OCI-LY7 (cell line): ENCODE measurements around the gene VDR. TPM values are rescaled to one million over a fixed set of nuclear protein-coding genes. Genes with fewer than 3 reads are reported as not detected.

Source experiments
- BruUV-seq: library from RNA; stranded (reverse); fragments of 400-500 nt; replicated peaks from 2 replicates; lab custom pipeline; 2021; lab: Mats Ljungman, UMichigan
- CTCF ChIA-PET: fragments of 300-600 bp; sonication (Branson Sonifier 250); formaldehyde crosslinking; loops from one replicate; lab custom pipeline; 2022; ENCODE audit warnings: antibody characterized with exemption; ENCODE audit not compliant: unreplicated experiment; lab: Charles Lee
- POLR2A ChIA-PET: fragments of 300-600 bp; sonication (Branson Sonifier 250); formaldehyde crosslinking; loops from one replicate; lab custom pipeline; 2022; ENCODE audit warnings: antibody characterized with exemption; lab: Charles Lee
- DNase-seq: peaks from one replicate; pipeline ENCODE4 v3.0.0-alpha.2; 2015; ENCODE audit warnings: low spot score
- H2AFZ ChIP-seq: fragments of 200-600 bp; sonication (generic), shearing (Covaris generic); 2 replicates; pipeline ENCODE4 v1.6.1; 2014; ENCODE audit warnings: mild to moderate bottlenecking, antibody characterized with exemption, low read length, moderate library complexity
- H3K27ac ChIP-seq: fragments of 200-600 bp; sonication (generic); 2 replicates; pipeline ENCODE4 v1.5.1; 2014; ENCODE audit warnings: mixed run types, low read depth, mild to moderate bottlenecking, moderate library complexity, low read length, inconsistent platforms; ENCODE audit not compliant: poor library complexity, severe bottlenecking
- H3K36me3 ChIP-seq: fragments of 200-600 bp; sonication (generic); 2 replicates; pipeline ENCODE4 v1.6.1; 2014; ENCODE audit warnings: mild to moderate bottlenecking, antibody characterized with exemption, low read length, moderate library complexity, mixed read lengths; ENCODE audit not compliant: insufficient read depth
- H3K4me1 ChIP-seq: fragments of 200-600 bp; sonication (generic); 2 replicates; pipeline ENCODE4 v1.5.1; 2014; ENCODE audit warnings: mild to moderate bottlenecking, low read length; ENCODE audit not compliant: insufficient read depth, poor library complexity, severe bottlenecking
- H3K4me2 ChIP-seq: fragments of 200-600 bp; sonication (generic); 2 replicates; pipeline ENCODE4 v1.6.1; 2014; ENCODE audit warnings: mild to moderate bottlenecking, low read length
- H3K4me3 ChIP-seq: fragments of 200-600 bp; sonication (generic); 2 replicates; pipeline ENCODE4 v1.5.1; 2014; ENCODE audit warnings: mild to moderate bottlenecking, low read depth, low read length; ENCODE audit not compliant: poor library complexity, severe bottlenecking
- H3K79me2 ChIP-seq: fragments of 200-600 bp; sonication (generic); 2 replicates; pipeline ENCODE4 v1.6.1; 2016; ENCODE audit warnings: low read depth, mild to moderate bottlenecking, low read length, moderate library complexity, mixed read lengths; ENCODE audit not compliant: insufficient read depth
- H3K9me2 ChIP-seq: fragments of 200-600 bp; sonication (generic); 2 replicates; pipeline ENCODE4 v1.6.1; 2016; ENCODE audit warnings: mild to moderate bottlenecking, low read length, mixed read lengths; ENCODE audit not compliant: insufficient read depth
- H3K9me3 ChIP-seq: fragments of 200-600 bp; sonication (generic); 2 replicates; pipeline ENCODE4 v1.6.1; 2014; ENCODE audit warnings: mild to moderate bottlenecking, mixed run types, low read length, mixed read lengths
- H4K20me1 ChIP-seq: fragments of 200-600 bp; sonication (generic); 2 replicates; pipeline ENCODE4 v1.6.1; 2014; ENCODE audit warnings: mild to moderate bottlenecking, antibody characterized with exemption, low read length, moderate library complexity, mixed read lengths; ENCODE audit not compliant: insufficient read depth
- CTCF ChIP-seq: fragments of 200-600 bp; sonication (generic); conservative IDR thresholded peaks from 2 replicates; pipeline ENCODE4 v1.5.1; 2014; ENCODE audit warnings: mild to moderate bottlenecking, antibody characterized with exemption, low read length, moderate library complexity, mixed read lengths
- EZH2phosphoT487 ChIP-seq: fragments of 200-600 bp; sonication (generic); IDR thresholded peaks from 2 replicates; pipeline ENCODE4 v1.6.1; 2018; ENCODE audit warnings: low read depth, borderline replicate concordance, mild to moderate bottlenecking, mixed run types, antibody characterized with exemption, low read length, moderate library complexity, mixed read lengths
- intact Hi-C: fragments of 100-400 bp; cut with micrococcal nuclease; formaldehyde crosslinking; loops from one replicate; pipeline ENCODE4 v1.10.0; 2022; ENCODE audit not compliant: unreplicated experiment
- total RNA-seq, 2 experiments: library from RNA; depleted of rRNA in 1 of 2; stranded (reverse); fragments of >200 nt in 1 of 2; shearing (Covaris generic) in 1 of 2; gene quantifications; 2 replicates each; pipeline ENCODE4 v1.2.3, GENCODE V29; 2014 to 2022

Gene VDR
- total RNA-seq, 2 experiments from 2014 or later, result 1.9 to 5.4 TPM

- ChIA-PET CTCF (no interaction called here), POLR2A (no interaction called here)
- Histone ChIP-seq H3K4me2 (no peak overlapping the region), H3K9me3 (no peaks in the 10 kb centered on the region), H3K36me3 (no peaks in the 10 kb centered on the region), H4K20me1 (no peaks in the 10 kb centered on the region), H3K4me3 (no peak overlapping the region), H2AFZ (no peak overlapping the region), H3K79me2 (no peaks in the 10 kb centered on the region), H3K4me1 (peaks cover 24% of the 10 kb centered on the region), H3K9me2 (no peaks in the 10 kb centered on the region), H3K27ac (no peak overlapping the region)
- intact Hi-C loops, result no loop called here
- DNase-seq, result no peak
- TF ChIP-seq CTCF, result no peak
- TF ChIP-seq EZH2phosphoT487, result no peak
- no TSS peak for BruUV-seq
Observed at GRCh38 chr12:47863985-47864384, 40.8 kb downstream of the VDR start.

- no TSS peak for BruUV-seq
- no peaks in the 10 kb centered on the region for H3K9me3 ChIP-seq
- H4K20me1 ChIP-seq, result no peaks in the 10 kb centered on the region
- peaks cover 19% of the 10 kb centered on the region for H3K4me1 ChIP-seq
- no peak overlapping the region for H3K4me2 ChIP-seq
- ChIA-PET CTCF (no interaction called here), POLR2A (no interaction called here)
- no peak overlapping the region for H2AFZ ChIP-seq
- no peak for DNase-seq
- no peak for TF ChIP-seq CTCF
- TF ChIP-seq EZH2phosphoT487, result no peak
- H3K36me3 ChIP-seq, result no peaks in the 10 kb centered on the region
- H3K4me3 ChIP-seq, result no peak overlapping the region
- H3K27ac ChIP-seq, result no peak overlapping the region
- H3K79me2 ChIP-seq, result no peaks in the 10 kb centered on the region
- no peaks in the 10 kb centered on the region for H3K9me2 ChIP-seq
- intact Hi-C loops, result no loop called here
Observed at GRCh38 chr12:47863467-47863866, 41.3 kb downstream of the VDR start.

- Histone ChIP-seq H3K4me1 (peaks cover 13% of the 10 kb centered on the region), H3K9me2 (no peaks in the 10 kb centered on the region), H3K27ac (no peak overlapping the region), H4K20me1 (no peaks in the 10 kb centered on the region), H3K4me2 (no peak overlapping the region), H3K9me3 (no peaks in the 10 kb centered on the region), H3K4me3 (no peak overlapping the region), H2AFZ (no peak overlapping the region), H3K79me2 (no peaks in the 10 kb centered on the region), H3K36me3 (no peaks in the 10 kb centered on the region)
- POLR2A ChIA-PET, result interaction anchor here (0.9 kb wide), 1 partner anchor 10 kb away, joined by 3 read pairs; no protein-coding TSS in a partner anchor
- TF ChIP-seq EZH2phosphoT487 (no peak), CTCF (no peak)
- DNase-seq, result no peak
- intact Hi-C loops, result no loop called here
- no TSS peak for BruUV-seq
- CTCF ChIA-PET, result no interaction called here
Observed at GRCh38 chr12:47862881-47863280, 41.9 kb downstream of the VDR start.
